ENCODE results near the gene RBSN. TPM values are rescaled to one million over a fixed set of nuclear protein-coding genes. Genes with fewer than 3 reads are reported as not detected.

Gene RBSN
- total and polyA plus RNA-seq, 2 donors from 2014 or later: 5.7 to 24.0 TPM

DNA sequence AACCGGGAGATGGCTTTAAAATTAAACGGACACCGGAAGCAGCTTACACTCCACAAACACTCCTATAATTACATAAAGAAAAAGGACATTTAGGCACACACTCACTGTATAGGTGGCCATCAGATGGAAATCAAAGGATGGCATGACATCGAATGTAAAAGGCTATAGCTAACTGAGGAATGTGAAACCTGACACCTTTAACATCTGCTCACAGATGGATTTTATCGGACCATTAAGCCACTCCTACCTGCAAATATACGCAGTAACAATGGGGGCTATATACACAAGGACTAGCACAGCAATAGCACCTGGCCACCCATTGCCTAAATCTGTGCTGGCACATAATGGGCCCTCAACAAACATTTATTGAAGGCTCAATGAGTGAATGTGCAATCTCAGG is 14.5 kb upstream of the RBSN start:
- Histone ChIP-seq H3K27me3 (ENCODE audit: control insufficient read depth, insufficient read depth, low read length) (no peaks in the 10 kb centered on the region), H3K36me3 (ENCODE audit: control insufficient read depth in 2 of 3, insufficient read depth in 3 of 3, low read length in 3 of 3) (no peaks in the 10 kb centered on the region), H3K9ac (ENCODE audit: low read length in 3 of 3) (no peak overlapping the region), H3K4me3 (ENCODE audit: low read length in 3 of 3) (no peak overlapping the region), H3K27ac (ENCODE audit: low read depth in 2 of 2, low read length in 2 of 2) (no peak overlapping the region), H3K9me3 (ENCODE audit: control insufficient read depth in 2 of 3, insufficient read depth in 1 of 3, low read length in 3 of 3) (no peaks in the 10 kb centered on the region), H3K4me1 (ENCODE audit: control insufficient read depth in 2 of 3, insufficient read depth in 2 of 3, low read depth in 1 of 3, low read length in 3 of 3) (no peaks in the 10 kb centered on the region)
- peak in 2 of 5 donors; percentile 39 to 49 for DNase-seq
- intact Hi-C loops (cut with DNase I): no loop called here
- FAIRE-seq: no peak
- TF ChIP-seq, protein P1, sequence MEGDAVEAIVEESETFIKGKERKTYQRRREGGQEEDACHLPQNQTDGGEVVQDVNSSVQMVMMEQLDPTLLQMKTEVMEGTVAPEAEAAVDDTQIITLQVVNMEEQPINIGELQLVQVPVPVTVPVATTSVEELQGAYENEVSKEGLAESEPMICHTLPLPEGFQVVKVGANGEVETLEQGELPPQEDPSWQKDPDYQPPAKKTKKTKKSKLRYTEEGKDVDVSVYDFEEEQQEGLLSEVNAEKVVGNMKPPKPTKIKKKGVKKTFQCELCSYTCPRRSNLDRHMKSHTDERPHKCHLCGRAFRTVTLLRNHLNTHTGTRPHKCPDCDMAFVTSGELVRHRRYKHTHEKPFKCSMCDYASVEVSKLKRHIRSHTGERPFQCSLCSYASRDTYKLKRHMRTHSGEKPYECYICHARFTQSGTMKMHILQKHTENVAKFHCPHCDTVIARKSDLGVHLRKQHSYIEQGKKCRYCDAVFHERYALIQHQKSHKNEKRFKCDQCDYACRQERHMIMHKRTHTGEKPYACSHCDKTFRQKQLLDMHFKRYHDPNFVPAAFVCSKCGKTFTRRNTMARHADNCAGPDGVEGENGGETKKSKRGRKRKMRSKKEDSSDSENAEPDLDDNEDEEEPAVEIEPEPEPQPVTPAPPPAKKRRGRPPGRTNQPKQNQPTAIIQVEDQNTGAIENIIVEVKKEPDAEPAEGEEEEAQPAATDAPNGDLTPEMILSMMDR (IDR thresholded peaks at IDR 0.05; ENCODE audit: borderline replicate concordance, extremely low read depth, insufficient read depth): no peak

- no peak overlapping the region for H3K27ac ChIP-seq (ENCODE audit: low read depth in 2 of 2, low read length in 2 of 2)
- no peak overlapping the region for H3K4me3 ChIP-seq (ENCODE audit: low read length in 3 of 3)
- peaks cover 0 to 8% (median 2%) of the 10 kb centered on the region in 3 donors for H3K4me1 ChIP-seq (ENCODE audit: control insufficient read depth in 2 of 3, insufficient read depth in 2 of 3, low read depth in 1 of 3, low read length in 3 of 3)
- intact Hi-C loops (cut with DNase I): no loop called here
- no peaks in the 10 kb centered on the region for H3K36me3 ChIP-seq (ENCODE audit: control insufficient read depth in 2 of 3, insufficient read depth in 3 of 3, low read length in 3 of 3)
- no peaks in the 10 kb centered on the region for H3K27me3 ChIP-seq (ENCODE audit: control insufficient read depth, insufficient read depth, low read length)
- no peak for DNase-seq
- no peak for FAIRE-seq
- no peak overlapping the region for H3K9ac ChIP-seq (ENCODE audit: low read length in 3 of 3)
- no peaks in the 10 kb centered on the region for H3K9me3 ChIP-seq (ENCODE audit: control insufficient read depth in 2 of 3, insufficient read depth in 1 of 3, low read length in 3 of 3)
- TF ChIP-seq, protein P1 (IDR thresholded peaks at IDR 0.05; ENCODE audit: borderline replicate concordance, extremely low read depth, insufficient read depth): no peak
These were observed 13.1 kb upstream of the RBSN start for GRCh38 chr3:15112011-15112410.

DNA sequence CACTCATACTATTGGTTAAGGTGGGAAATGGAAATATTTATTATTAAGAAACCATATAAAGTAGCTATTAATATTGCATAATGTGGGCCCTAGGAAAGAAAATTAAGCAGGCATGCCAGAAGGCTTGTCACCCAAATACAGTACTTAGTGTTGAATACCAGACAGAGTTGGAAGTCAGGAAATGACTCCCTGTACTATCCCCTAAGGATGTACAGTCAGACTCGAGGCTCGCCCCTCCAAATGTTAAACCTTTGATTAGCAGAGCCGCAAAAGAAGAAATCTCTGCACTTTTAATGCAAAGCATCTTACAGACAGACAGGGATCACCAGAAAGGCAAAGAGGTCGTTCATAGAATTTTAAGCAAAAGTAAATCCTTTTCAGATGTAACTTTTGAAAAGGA is 11.3 kb upstream of the RBSN start:
- DNase-seq: no peak

More for the DNA sequence above, 11.3 kb upstream of the RBSN start:
- no peaks in the 10 kb centered on the region for H3K9me3 ChIP-seq (ENCODE audit: control insufficient read depth in 2 of 3, insufficient read depth in 1 of 3, low read length in 3 of 3)
- intact Hi-C loops (cut with DNase I): no loop called here
- H3K27ac ChIP-seq (ENCODE audit: low read depth in 2 of 2, low read length in 2 of 2): no peak overlapping the region
- no peak overlapping the region for H3K4me3 ChIP-seq (ENCODE audit: low read length in 3 of 3)
- H3K36me3 ChIP-seq (ENCODE audit: control insufficient read depth in 2 of 3, insufficient read depth in 3 of 3, low read length in 3 of 3): no peaks in the 10 kb centered on the region
- no peak for FAIRE-seq
- H3K9ac ChIP-seq (ENCODE audit: low read length in 3 of 3): no peak overlapping the region
- TF ChIP-seq, protein P1 (IDR thresholded peaks at IDR 0.05; ENCODE audit: borderline replicate concordance, extremely low read depth, insufficient read depth): no peak
- peaks cover 0 to 8% (median 2%) of the 10 kb centered on the region in 3 donors for H3K4me1 ChIP-seq (ENCODE audit: control insufficient read depth in 2 of 3, insufficient read depth in 2 of 3, low read depth in 1 of 3, low read length in 3 of 3)
- H3K27me3 ChIP-seq (ENCODE audit: control insufficient read depth, insufficient read depth, low read length): no peaks in the 10 kb centered on the region

Measured in kidney (tissue), 14 donors.